GOT3 (cell line): ENCODE measurements around the gene PSME3.
A peak's percentile ranks its signal among the peaks of the same experiment; 100 is the strongest.
"Not testable (repeated sequence)": the region's sequence is repeated elsewhere in the genome, so short reads cannot be mapped to it uniquely, and the experiment has no call there.

Source experiments
- DNase-seq: peaks from one replicate; lab custom pipeline; 2025; ENCODE audit warnings: mixed read lengths; lab: John Stamatoyannopoulos, UW

The PSME3 gene

GRCh38 chr17:42878123-42878880, 45.1 kb downstream of the PSME3 start:
- DNase-seq = no peak

GRCh38 chr17:42878924-42879595, 45.9 kb downstream of the PSME3 start:
- no peak for DNase-seq

GRCh38 chr17:42879596-42879985, 46.4 kb downstream of the PSME3 start:
- peak; percentile 7 for DNase-seq

GRCh38 chr17:42880776-42881310, 47.6 kb downstream of the PSME3 start:
- no peak for DNase-seq

GRCh38 chr17:42881706-42882105, 48.5 kb downstream of the PSME3 start:
- not testable (repeated sequence) for DNase-seq

- DNase-seq = no peak
Observed at GRCh38 chr17:42882166-42882565, 49.0 kb downstream of the PSME3 start.

- no peak for DNase-seq
Observed at GRCh38 chr17:42883802-42884558, 50.8 kb downstream of the PSME3 start.

GRCh38 chr17:42885806-42886205, 52.6 kb downstream of the PSME3 start:
- not testable (repeated sequence) for DNase-seq

GRCh38 chr17:42886283-42887176, 53.3 kb downstream of the PSME3 start:
- no peak for DNase-seq

- DNase-seq = no peak
Observed at GRCh38 chr17:42889809-42890208, 56.6 kb downstream of the PSME3 start.

GRCh38 chr17:42891539-42892152, 58.4 kb downstream of the PSME3 start:
- no peak for DNase-seq

GRCh38 chr17:42893359-42893758, 60.2 kb downstream of the PSME3 start:
- DNase-seq = no peak
